WTC11 (cell line): ENCODE measurements around the gene FGF14. TPM values are rescaled to one million over a fixed set of nuclear protein-coding genes. Genes with fewer than 3 reads are reported as not detected.

Source experiments
- ATAC-seq: fragments of 200-7000 bp; cut with Tn5 transposase; 2 replicates; pipeline ENCODE4 v1.10.0; 2021; ENCODE audit warnings: mild to moderate bottlenecking, moderate library complexity
- CTCF ChIA-PET: fragments of 300-600 bp; sonication (Branson Sonifier 250); formaldehyde crosslinking; loops from one replicate; lab custom pipeline; 2021; ENCODE audit warnings: antibody characterized with exemption; lab: Charles Lee
- POLR2A ChIA-PET: fragments of 350-600 bp; sonication (Branson Sonifier 250); formaldehyde crosslinking; loops from one replicate; lab custom pipeline; 2021; ENCODE audit warnings: antibody characterized with exemption; lab: Charles Lee
- DNase-seq: peaks from one replicate; pipeline ENCODE4 v3.0.0; 2021; ENCODE audit warnings: low spot score
- H3K27ac Mint-ChIP-seq: 2 replicates; pipeline ENCODE4 v1.8.0; 2021; ENCODE audit warnings: mixed read lengths
- H3K27me3 Mint-ChIP-seq: 2 replicates; pipeline ENCODE4 v1.8.0; 2021; ENCODE audit warnings: low read depth, mild to moderate bottlenecking, moderate library complexity, mixed read lengths
- H3K36me3 Mint-ChIP-seq: 2 replicates; pipeline ENCODE4 v1.8.0; 2021; ENCODE audit warnings: mixed read lengths
- H3K4me1 Mint-ChIP-seq: 2 replicates; pipeline ENCODE4 v1.8.0; 2022; ENCODE audit warnings: mixed read lengths
- H3K4me3 Mint-ChIP-seq: 2 replicates; pipeline ENCODE4 v1.8.0; 2021; ENCODE audit warnings: mild to moderate bottlenecking, moderate library complexity, mixed read lengths
- H3K9me3 Mint-ChIP-seq: 2 replicates; pipeline ENCODE4 v1.8.0; 2021; ENCODE audit warnings: mixed read lengths
- ATF1 ChIP-seq: sonication (generic); formaldehyde crosslinking; IDR thresholded peaks from 2 replicates; pipeline ENCODE4 v1.8.1; 2023; ENCODE audit warnings: mild to moderate bottlenecking, moderate library complexity, missing genetic modification reagents
- ATF6 ChIP-seq: sonication (generic); formaldehyde crosslinking; IDR thresholded peaks from 2 replicates; pipeline ENCODE4 v1.8.1; 2023; ENCODE audit warnings: mild to moderate bottlenecking, missing genetic modification reagents
- CBFB ChIP-seq: sonication (generic); formaldehyde crosslinking; IDR thresholded peaks from 2 replicates; pipeline ENCODE4 v1.8.1; 2022; ENCODE audit warnings: mild to moderate bottlenecking, low read depth, missing genetic modification reagents
- CREM ChIP-seq: sonication (generic); formaldehyde crosslinking; IDR thresholded peaks from 2 replicates; pipeline ENCODE4 v1.8.1; 2022; ENCODE audit warnings: mild to moderate bottlenecking, missing genetic modification reagents, moderate library complexity
- CTCF ChIP-seq: fragments of 200-600 bp; IDR thresholded peaks from 2 replicates; pipeline ENCODE4 v1.8.0; 2022; ENCODE audit warnings: antibody characterized with exemption
- E2F1 ChIP-seq: sonication (generic); formaldehyde crosslinking; IDR thresholded peaks from 2 replicates; pipeline ENCODE4 v1.8.0; 2022; ENCODE audit warnings: mild to moderate bottlenecking, missing genetic modification reagents
- FOXP1 ChIP-seq: sonication (generic); formaldehyde crosslinking; IDR thresholded peaks from 2 replicates; pipeline ENCODE4 v1.8.0; 2022; ENCODE audit warnings: missing genetic modification reagents, mild to moderate bottlenecking, moderate library complexity, borderline replicate concordance
- HMGXB4 ChIP-seq: sonication (generic); formaldehyde crosslinking; IDR thresholded peaks from 2 replicates; pipeline ENCODE4 v1.8.1; 2023; ENCODE audit warnings: mild to moderate bottlenecking, moderate library complexity, missing genetic modification reagents
- MAX ChIP-seq: sonication (generic); formaldehyde crosslinking; IDR thresholded peaks from 2 replicates; pipeline ENCODE4 v1.8.0; 2022; ENCODE audit warnings: mild to moderate bottlenecking, missing genetic modification reagents
- MXD4 ChIP-seq: fragments of 250-450 bp; sonication (Bioruptor Pico); IDR thresholded peaks from 2 replicates; pipeline ENCODE4 v1.8.0; 2021; ENCODE audit warnings: mild to moderate bottlenecking, moderate library complexity, borderline replicate concordance
- NFATC4 ChIP-seq: fragments of 250-450 bp; sonication (Bioruptor Pico); IDR thresholded peaks from 2 replicates; pipeline ENCODE4 v1.9.0; 2021; ENCODE audit warnings: mild to moderate bottlenecking
- NFYB ChIP-seq: sonication (generic); formaldehyde crosslinking; conservative IDR thresholded peaks from 2 replicates; pipeline ENCODE4 v1.8.0; 2022; ENCODE audit warnings: low read depth, missing genetic modification reagents
- NR1H2 ChIP-seq: sonication (generic); formaldehyde crosslinking; IDR thresholded peaks from 2 replicates; pipeline ENCODE4 v1.9.0; 2021; ENCODE audit warnings: mild to moderate bottlenecking, moderate library complexity, missing genetic modification reagents
- PRRX2 ChIP-seq: fragments of 250-450 bp; sonication (Bioruptor Pico); IDR thresholded peaks from 2 replicates; pipeline ENCODE4 v1.8.0; 2021; ENCODE audit warnings: mild to moderate bottlenecking
- TEAD1 ChIP-seq: sonication (generic); formaldehyde crosslinking; IDR thresholded peaks from 2 replicates; pipeline ENCODE4 v1.8.0; 2022; ENCODE audit warnings: mild to moderate bottlenecking, missing genetic modification reagents
- ZBTB43 ChIP-seq: sonication (generic); formaldehyde crosslinking; IDR thresholded peaks from 2 replicates; pipeline ENCODE4 v1.8.1; 2023; ENCODE audit warnings: mild to moderate bottlenecking, missing genetic modification reagents
- ZNF121 ChIP-seq: sonication (generic); formaldehyde crosslinking; IDR thresholded peaks from 2 replicates; pipeline ENCODE4 v1.8.0; 2023; ENCODE audit warnings: missing genetic modification reagents
- ZNF219 ChIP-seq: sonication (generic); formaldehyde crosslinking; IDR thresholded peaks from 2 replicates; pipeline ENCODE4 v1.8.0; 2023; ENCODE audit warnings: missing genetic modification reagents, mild to moderate bottlenecking, borderline replicate concordance
- ZNF281 ChIP-seq: sonication (generic); formaldehyde crosslinking; IDR thresholded peaks from 2 replicates; pipeline ENCODE4 v1.8.0; 2023; ENCODE audit warnings: mild to moderate bottlenecking, missing genetic modification reagents
- ZSCAN18 ChIP-seq: fragments of 250-450 bp; sonication (Bioruptor Pico); IDR thresholded peaks from 2 replicates; pipeline ENCODE4 v2.1.2; 2022; ENCODE audit warnings: mild to moderate bottlenecking, moderate library complexity
- total RNA-seq: library from RNA; stranded (reverse); gene quantifications from 3 replicates; pipeline ENCODE4 v1.2.3, GENCODE V29; 2021

The FGF14 gene
- total RNA-seq, 1 experiment from 2014 or later, result 0.28 TPM

- no peak overlapping the region for H3K4me3 Mint-ChIP-seq
- POLR2A ChIA-PET, result no interaction called here
- CTCF ChIA-PET, result no interaction called here
- TF ChIP-seq CREM (CRISPR knock-in tag) (no peak), CBFB (CRISPR knock-in tag) (no peak)
- H3K27me3 Mint-ChIP-seq, result no peaks in the 10 kb centered on the region
- ATAC-seq (no peak), DNase-seq (no peak)
- H3K4me1 Mint-ChIP-seq, result peaks cover 11% of the 10 kb centered on the region
- no peak overlapping the region for H3K27ac Mint-ChIP-seq
- H3K36me3 Mint-ChIP-seq, result no peaks in the 10 kb centered on the region
- H3K9me3 Mint-ChIP-seq, result peaks cover 3% of the 10 kb centered on the region
Observed at GRCh38 chr13:101837288-101837687, 564.6 kb downstream of the FGF14 start.

GRCh38 chr13:101835920-101836319, 565.9 kb downstream of the FGF14 start:
- no peak overlapping the region for H3K4me3 Mint-ChIP-seq
- CTCF ChIA-PET, result no interaction called here
- ATAC-seq (no peak), DNase-seq (no peak)
- H3K36me3 Mint-ChIP-seq, result peaks cover under 1% of the 10 kb centered on the region
- TF ChIP-seq PRRX2 (no peak), ATF1 (CRISPR knock-in tag) (no peak), TEAD1 (CRISPR knock-in tag) (no peak), ZNF121 (no peak), ZSCAN18 (no peak), E2F1 (CRISPR knock-in tag) (no peak), CTCF (no peak), MXD4 (no peak), HMGXB4 (CRISPR knock-in tag) (no peak), ZNF219 (CRISPR knock-in tag) (no peak), MAX (no peak), NFATC4 (CRISPR knock-in tag) (no peak), ZBTB43 (CRISPR knock-in tag) (no peak), NFYB (CRISPR knock-in tag) (no peak), NR1H2 (no peak)
- no peak overlapping the region for H3K27ac Mint-ChIP-seq
- H3K27me3 Mint-ChIP-seq, result no peaks in the 10 kb centered on the region
- H3K4me1 Mint-ChIP-seq, result no peaks in the 10 kb centered on the region
- POLR2A ChIA-PET, result no interaction called here
- H3K9me3 Mint-ChIP-seq, result peaks cover 15% of the 10 kb centered on the region

GRCh38 chr13:101833671-101834070, 568.2 kb downstream of the FGF14 start:
- ChIA-PET CTCF (no interaction called here), POLR2A (no interaction called here)
- Mint-ChIP-seq H3K36me3 (peaks cover 9% of the 10 kb centered on the region), H3K4me3 (no peak overlapping the region), H3K9me3 (peaks cover 23% of the 10 kb centered on the region), H3K4me1 (no peaks in the 10 kb centered on the region), H3K27ac (no peak overlapping the region), H3K27me3 (no peaks in the 10 kb centered on the region)
- no peak for DNase-seq
- ATAC-seq, result no peak
- no peak for TF ChIP-seq ZNF281 (CRISPR knock-in tag)
- no peak for TF ChIP-seq ATF6 (CRISPR knock-in tag)
- TF ChIP-seq FOXP1 (CRISPR knock-in tag), result no peak
- no peak for TF ChIP-seq ZBTB43 (CRISPR knock-in tag)
